PFSK-1 (cell line): ENCODE data around the gene TNIP1.

Experiments used
- POLR2AphosphoS5 ChIP-seq: IDR thresholded peaks from 2 replicates; pipeline ENCODE4 v1.6.1; 2012; ENCODE audit warnings: low read depth, mild to moderate bottlenecking, control low read depth, low read length, moderate library complexity
- SIN3A ChIP-seq: IDR thresholded peaks from 2 replicates; pipeline ENCODE4 v1.6.1; 2012; ENCODE audit warnings: mild to moderate bottlenecking, low read length, moderate library complexity, borderline replicate concordance; ENCODE audit not compliant: insufficient read depth
- TF ChIP-seq, protein P1 (sequence below), 2 experiments: IDR thresholded peaks; 2 replicates each; pipeline versions ENCODE4 v1.6.1 to v1.8.0; 2011 to 2012; ENCODE audit warnings: low read depth in 2 of 2, low read length in 2 of 2, control low read depth in 1 of 2, inconsistent platforms in 1 of 2, mild to moderate bottlenecking in 1 of 2, moderate library complexity in 1 of 2; ENCODE audit not compliant: insufficient read depth in 1 of 2

DNA sequence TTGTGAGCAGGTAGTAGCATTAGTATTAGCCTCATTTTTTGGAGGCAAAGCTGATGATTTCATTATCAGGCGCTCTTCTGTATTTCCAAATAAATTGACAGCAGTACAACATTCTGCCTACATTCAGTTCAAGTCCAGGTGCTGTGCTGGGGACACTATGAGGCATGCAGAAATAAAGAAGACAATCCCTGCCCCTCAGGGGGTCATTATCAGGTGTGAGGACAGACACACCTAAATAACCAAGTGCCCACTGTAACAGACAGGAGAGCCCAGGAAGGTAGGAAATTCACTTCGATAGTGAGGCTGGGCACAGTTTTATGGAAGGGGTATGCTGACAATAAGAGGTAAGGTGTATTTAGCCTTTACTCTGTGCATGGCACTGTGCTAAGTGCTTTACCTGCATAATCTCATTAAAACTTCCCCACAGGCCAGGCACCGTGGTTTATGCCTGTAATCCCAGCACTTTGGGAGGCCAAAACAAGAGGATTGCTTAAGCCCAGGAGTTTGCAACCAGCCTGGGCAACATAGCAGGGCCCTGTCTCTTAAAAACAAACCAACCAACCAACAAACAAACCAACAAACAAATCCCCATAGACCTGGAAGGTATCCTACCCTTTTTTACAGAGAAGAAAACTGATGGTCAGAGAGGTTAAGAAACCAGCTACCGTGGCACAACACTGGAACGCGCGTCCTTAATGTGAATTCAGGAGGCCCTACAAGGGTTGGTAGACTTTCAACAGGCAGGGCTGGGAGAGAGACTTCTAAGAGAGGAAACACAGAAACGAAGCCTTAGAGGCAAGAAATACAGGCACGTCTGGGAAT is 77.9 kb downstream of the TNIP1 start:
- TF ChIP-seq SIN3A (no peak), POLR2AphosphoS5 (no peak)
- TF ChIP-seq, protein P1, sequence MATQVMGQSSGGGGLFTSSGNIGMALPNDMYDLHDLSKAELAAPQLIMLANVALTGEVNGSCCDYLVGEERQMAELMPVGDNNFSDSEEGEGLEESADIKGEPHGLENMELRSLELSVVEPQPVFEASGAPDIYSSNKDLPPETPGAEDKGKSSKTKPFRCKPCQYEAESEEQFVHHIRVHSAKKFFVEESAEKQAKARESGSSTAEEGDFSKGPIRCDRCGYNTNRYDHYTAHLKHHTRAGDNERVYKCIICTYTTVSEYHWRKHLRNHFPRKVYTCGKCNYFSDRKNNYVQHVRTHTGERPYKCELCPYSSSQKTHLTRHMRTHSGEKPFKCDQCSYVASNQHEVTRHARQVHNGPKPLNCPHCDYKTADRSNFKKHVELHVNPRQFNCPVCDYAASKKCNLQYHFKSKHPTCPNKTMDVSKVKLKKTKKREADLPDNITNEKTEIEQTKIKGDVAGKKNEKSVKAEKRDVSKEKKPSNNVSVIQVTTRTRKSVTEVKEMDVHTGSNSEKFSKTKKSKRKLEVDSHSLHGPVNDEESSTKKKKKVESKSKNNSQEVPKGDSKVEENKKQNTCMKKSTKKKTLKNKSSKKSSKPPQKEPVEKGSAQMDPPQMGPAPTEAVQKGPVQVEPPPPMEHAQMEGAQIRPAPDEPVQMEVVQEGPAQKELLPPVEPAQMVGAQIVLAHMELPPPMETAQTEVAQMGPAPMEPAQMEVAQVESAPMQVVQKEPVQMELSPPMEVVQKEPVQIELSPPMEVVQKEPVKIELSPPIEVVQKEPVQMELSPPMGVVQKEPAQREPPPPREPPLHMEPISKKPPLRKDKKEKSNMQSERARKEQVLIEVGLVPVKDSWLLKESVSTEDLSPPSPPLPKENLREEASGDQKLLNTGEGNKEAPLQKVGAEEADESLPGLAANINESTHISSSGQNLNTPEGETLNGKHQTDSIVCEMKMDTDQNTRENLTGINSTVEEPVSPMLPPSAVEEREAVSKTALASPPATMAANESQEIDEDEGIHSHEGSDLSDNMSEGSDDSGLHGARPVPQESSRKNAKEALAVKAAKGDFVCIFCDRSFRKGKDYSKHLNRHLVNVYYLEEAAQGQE (IDR thresholded peaks at IDR 0.05; ENCODE audit: insufficient read depth in 1 of 2, low read depth in 2 of 2, low read length in 2 of 2), result no peak
